GM19193 (cell line): ENCODE results near the gene OLFML2A.

Experiments used
- POLR2A ChIP-seq: IDR thresholded peaks from 4 replicates; pipeline ENCODE4 v1.6.1; 2011; ENCODE audit not compliant: insufficient read depth, insufficient read length; ENCODE audit errors: extremely low read depth

OLFML2A gene

GRCh38 chr9:124756011-124756410 is 20.9 kb upstream of the OLFML2A start:
- no peak for TF ChIP-seq POLR2A

GRCh38 chr9:124757616-124758015 is 19.3 kb upstream of the OLFML2A start:
- no peak for TF ChIP-seq POLR2A

GRCh38 chr9:124758061-124758460 is 18.9 kb upstream of the OLFML2A start:
- no peak for TF ChIP-seq POLR2A

GRCh38 chr9:124758691-124759090 is 18.2 kb upstream of the OLFML2A start:
- TF ChIP-seq POLR2A, result no peak

- no peak for TF ChIP-seq POLR2A
Observed at GRCh38 chr9:124759327-124759726, 17.6 kb upstream of the OLFML2A start.

GRCh38 chr9:124760719-124761118 is 16.2 kb upstream of the OLFML2A start:
- TF ChIP-seq POLR2A, result no peak

GRCh38 chr9:124761196-124761595 is 15.7 kb upstream of the OLFML2A start:
- TF ChIP-seq POLR2A, result no peak

- no peak for TF ChIP-seq POLR2A
Observed at GRCh38 chr9:124761710-124762109, 15.2 kb upstream of the OLFML2A start.

- TF ChIP-seq POLR2A, result no peak
Observed at GRCh38 chr9:124762633-124763032, 14.3 kb upstream of the OLFML2A start.

- TF ChIP-seq POLR2A, result no peak
Observed at GRCh38 chr9:124764774-124765438, 12.0 kb upstream of the OLFML2A start.

GRCh38 chr9:124765439-124765835 is 11.5 kb upstream of the OLFML2A start:
- no peak for TF ChIP-seq POLR2A

- TF ChIP-seq POLR2A, result no peak
Observed at GRCh38 chr9:124766326-124766725, 10.6 kb upstream of the OLFML2A start.

GRCh38 chr9:124766815-124767554 is 9.9 kb upstream of the OLFML2A start:
- no peak for TF ChIP-seq POLR2A

GRCh38 chr9:124767821-124768220 is 9.1 kb upstream of the OLFML2A start:
- TF ChIP-seq POLR2A, result no peak

- no peak for TF ChIP-seq POLR2A
Observed at GRCh38 chr9:124768334-124768733, 8.6 kb upstream of the OLFML2A start.
